ENCODE results near the gene SPATA24. TPM values are rescaled to one million over a fixed set of nuclear protein-coding genes. Genes with fewer than 3 reads are reported as not detected.

Gene SPATA24
- total RNA-seq, 1 experiment from 2014 or later = 3.1 TPM

GRCh38 chr5:139381837-139382761, 21.8 kb downstream of the SPATA24 start:
- no peaks in the 10 kb centered on the region for H3K9me3 ChIP-seq (ENCODE audit: control insufficient read depth in 1 of 2, insufficient read depth in 1 of 2, low read depth in 1 of 2, low read length in 2 of 2)

More at GRCh38 chr5:139381837-139382761, 21.8 kb downstream of the SPATA24 start:
- no peak overlapping the region for H3K4me2 ChIP-seq (ENCODE audit: low read length)
- CTCF ChIA-PET = no interaction called here
- no peak for TF ChIP-seq FOSL1 (IDR thresholded peaks at IDR 0.05; ENCODE audit: low read depth)
- no peak for TF ChIP-seq YY1 (IDR thresholded peaks at IDR 0.05; ENCODE audit: extremely low read depth, insufficient replicate concordance, low read depth, low read length)
- no peak for TF ChIP-seq POLR2A (IDR thresholded peaks at IDR 0.05; ENCODE audit: borderline replicate concordance, extremely low read depth, insufficient read depth, insufficient read length)
- no peak for TF ChIP-seq ZBTB33 (IDR thresholded peaks at IDR 0.05; ENCODE audit: extremely low read depth, insufficient replicate concordance, low read length)
- no peak for TF ChIP-seq CTCF (IDR thresholded peaks at IDR 0.05 in 2 of 3, conservative IDR thresholded peaks at IDR 0.05 in 1 of 3; ENCODE audit: borderline replicate concordance in 1 of 3, insufficient read depth in 1 of 3, low read depth in 2 of 3, low read length in 2 of 3)
- no peak for TF ChIP-seq EZH2 (IDR thresholded peaks at IDR 0.05)
- no peak for TF ChIP-seq SRF (IDR thresholded peaks at IDR 0.05; ENCODE audit: low read depth)
- TF ChIP-seq ZFX (IDR thresholded peaks at IDR 0.05) = no peak
- TF ChIP-seq SIN3A (IDR thresholded peaks at IDR 0.05; ENCODE audit: low read depth) = no peak
- no peak overlapping the region for H3K4me3 ChIP-seq (replicated peaks in 1 of 2; ENCODE audit: low read depth in 1 of 2, low read length in 2 of 2)
- H3K36me3 ChIP-seq (ENCODE audit: control insufficient read depth in 1 of 2, insufficient read depth in 2 of 2, low read length in 2 of 2) = no peaks in the 10 kb centered on the region
- H3K27ac ChIP-seq (ENCODE audit: low read depth, low read length) = no peak overlapping the region
- POLR2A ChIA-PET = no interaction called here
- H3K27me3 ChIP-seq (ENCODE audit: insufficient read depth, low read length) = no peaks in the 10 kb centered on the region
- RAD21 ChIA-PET (ENCODE audit: low non-redundant PET in 1 of 2, low total read pairs in 2 of 2, uncharacterized antibody in 2 of 2, unreplicated experiment in 2 of 2) = no interaction called here
- DNase-seq (ENCODE audit: low read depth, low spot score) (no peak), ATAC-seq (no peak)
- H3K79me2 ChIP-seq (ENCODE audit: insufficient read depth, low read length) = no peaks in the 10 kb centered on the region
- intact Hi-C loops (cut with micrococcal nuclease) = no loop called here
- H3K9me2 ChIP-seq (ENCODE audit: insufficient read depth) = no peaks in the 10 kb centered on the region
- H4K20me1 ChIP-seq (ENCODE audit: insufficient read depth) = no peaks in the 10 kb centered on the region
- no peak overlapping the region for H3K9ac ChIP-seq (ENCODE audit: low read length)
- no peak overlapping the region for H2AFZ ChIP-seq (ENCODE audit: low read depth, low read length, poor library complexity, severe bottlenecking)
- BruUV-seq (replicated peaks) = no TSS peak
- H3K4me1 ChIP-seq (ENCODE audit: control insufficient read depth in 1 of 2, insufficient read depth in 2 of 2, low read length in 2 of 2) = peaks cover 0 to 9% of the 10 kb centered on the region in 2 experiments; a peak in 1 of 4 replicates
